22Rv1 (cell line): ENCODE data around the gene CRYBG2.

ENCODE experiments used
- CTCF ChIP-seq: fragments of 450-650 bp; IDR thresholded peaks from 2 replicates; pipeline ENCODE4 v1.5.1; 2017; ENCODE audit warnings: mild to moderate bottlenecking
- ZFX ChIP-seq: fragments of 450-650 bp; IDR thresholded peaks from 2 replicates; pipeline ENCODE4 v1.6.1; 2017; ENCODE audit warnings: antibody characterized with exemption, borderline replicate concordance

GRCh38 chr1:26372039-26372438, 18.1 kb upstream of the CRYBG2 start:
- TF ChIP-seq CTCF, result no peak
- no peak for TF ChIP-seq ZFX
